Left lung (tissue), 10 donors: ENCODE measurements around the gene CUX1. TPM values are rescaled to one million over a fixed set of nuclear protein-coding genes. Genes with fewer than 3 reads are reported as not detected.

Source experiments
- ATAC-seq: fragments of 200-7000 bp; cut with Tn5 transposase; one replicate; pipeline ENCODE4 v1.9.1; 2020; ENCODE audit warnings: moderate library complexity
- DNase-seq, 4 donors: peaks; one replicate each; pipeline ENCODE4 v3.0.0-alpha.2; 2013 to 2020
- H3K27ac ChIP-seq, 2 donors: fragments of 200-600 bp; sonication (generic) in 1 of 2; one replicate each; pipeline versions ENCODE4 v1.5.0 to v1.8.0; 2020 to 2021
- H3K27me3 ChIP-seq, 2 donors: fragments of 200-600 bp; sonication (generic) in 1 of 2; one replicate each; pipeline versions ENCODE4 v1.5.0 to v1.8.0; 2020 to 2021
- H3K36me3 ChIP-seq, 2 donors: fragments of 200-600 bp; sonication (generic) in 1 of 2; one replicate each; pipeline versions ENCODE4 v1.5.0 to v1.8.0; 2020 to 2021
- H3K4me1 ChIP-seq, 2 donors: fragments of 200-600 bp; one replicate each; pipeline ENCODE4 v1.8.0; 2021
- H3K4me3 ChIP-seq, 2 donors: fragments of 200-600 bp; sonication (generic) in 1 of 2; one replicate each; pipeline versions ENCODE4 v1.5.0 to v1.8.0; 2020 to 2021; ENCODE audit warnings: mild to moderate bottlenecking in 1 of 2
- H3K9me3 ChIP-seq, 2 donors: fragments of 200-600 bp; sonication (generic) in 1 of 2; one replicate each; pipeline versions ENCODE4 v1.5.0 to v1.8.0; 2020 to 2021
- intact Hi-C, 2 donors: fragments of 100-400 bp; cut with DNase I; formaldehyde crosslinking; loops; one replicate each; pipeline versions ENCODE4 v1.11.2 to v1.14.2; 2022
- polyA plus RNA-seq, 6 donors: library from polyadenylated mRNA; unstranded; fragments of 120-200 nt; gene quantifications; one replicate each; pipeline ENCODE4 v1.2.1, GENCODE V29; 2013; ENCODE audit not compliant: insufficient read length in 6 of 6
- total RNA-seq, 2 donors: library from RNA; stranded (reverse); fragmentation: NEBNext Ultra II Directional; extraction: Animal tissue kit (Norgen Biotek cat#: 25700); gene quantifications; one replicate each; pipeline ENCODE4 v1.2.1, GENCODE V29; 2021
- TF ChIP-seq, protein P1 (sequence below), 2 donors: fragments of 200-600 bp; sonication (generic) in 1 of 2; IDR thresholded peaks; one replicate each; pipeline versions ENCODE4 v1.5.0 to v1.8.0; 2021; ENCODE audit warnings: antibody characterized with exemption in 2 of 2
- donor health status: DM: no; HTN: yes; CAD: no.
- donor health status: DM: no; HTN: no; CAD: no.

Gene CUX1
- total and polyA plus RNA-seq, 8 donors: 86.4 to 157 (median 96.4) TPM

DNA sequence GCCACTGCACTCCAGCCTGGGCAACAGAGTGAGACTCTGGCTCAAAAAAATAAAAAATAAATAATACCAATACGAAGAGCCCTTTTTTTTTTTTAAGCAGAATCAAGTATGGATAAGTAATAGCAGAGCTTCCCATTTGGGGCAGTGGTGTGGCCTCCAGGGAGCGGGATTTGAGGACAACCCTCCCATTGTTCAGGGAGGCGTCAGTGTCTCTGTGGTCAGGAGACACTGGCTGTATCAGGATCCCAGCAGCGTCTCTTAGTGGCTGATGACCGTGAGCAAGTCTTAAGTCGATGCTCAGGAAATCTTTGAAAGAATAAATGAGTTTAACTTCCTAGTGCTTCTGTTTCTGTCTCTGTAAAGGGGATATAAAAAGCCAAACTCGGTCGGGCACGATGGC, 444.0 kb downstream of the CUX1 start:
- DNase-seq (no peak), ATAC-seq (no peak)
- Histone ChIP-seq H3K4me3 (no peak overlapping the region), H3K27me3 (no peaks in the 10 kb centered on the region), H3K36me3 (no peaks in the 10 kb centered on the region), H3K27ac (no peak overlapping the region), H3K4me1 (no peaks in the 10 kb centered on the region), H3K9me3 (no peaks in the 10 kb centered on the region)
- TF ChIP-seq, protein P1, sequence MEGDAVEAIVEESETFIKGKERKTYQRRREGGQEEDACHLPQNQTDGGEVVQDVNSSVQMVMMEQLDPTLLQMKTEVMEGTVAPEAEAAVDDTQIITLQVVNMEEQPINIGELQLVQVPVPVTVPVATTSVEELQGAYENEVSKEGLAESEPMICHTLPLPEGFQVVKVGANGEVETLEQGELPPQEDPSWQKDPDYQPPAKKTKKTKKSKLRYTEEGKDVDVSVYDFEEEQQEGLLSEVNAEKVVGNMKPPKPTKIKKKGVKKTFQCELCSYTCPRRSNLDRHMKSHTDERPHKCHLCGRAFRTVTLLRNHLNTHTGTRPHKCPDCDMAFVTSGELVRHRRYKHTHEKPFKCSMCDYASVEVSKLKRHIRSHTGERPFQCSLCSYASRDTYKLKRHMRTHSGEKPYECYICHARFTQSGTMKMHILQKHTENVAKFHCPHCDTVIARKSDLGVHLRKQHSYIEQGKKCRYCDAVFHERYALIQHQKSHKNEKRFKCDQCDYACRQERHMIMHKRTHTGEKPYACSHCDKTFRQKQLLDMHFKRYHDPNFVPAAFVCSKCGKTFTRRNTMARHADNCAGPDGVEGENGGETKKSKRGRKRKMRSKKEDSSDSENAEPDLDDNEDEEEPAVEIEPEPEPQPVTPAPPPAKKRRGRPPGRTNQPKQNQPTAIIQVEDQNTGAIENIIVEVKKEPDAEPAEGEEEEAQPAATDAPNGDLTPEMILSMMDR (IDR thresholded peaks at IDR 0.05): no peak
- intact Hi-C loops: no loop called here

DNA sequence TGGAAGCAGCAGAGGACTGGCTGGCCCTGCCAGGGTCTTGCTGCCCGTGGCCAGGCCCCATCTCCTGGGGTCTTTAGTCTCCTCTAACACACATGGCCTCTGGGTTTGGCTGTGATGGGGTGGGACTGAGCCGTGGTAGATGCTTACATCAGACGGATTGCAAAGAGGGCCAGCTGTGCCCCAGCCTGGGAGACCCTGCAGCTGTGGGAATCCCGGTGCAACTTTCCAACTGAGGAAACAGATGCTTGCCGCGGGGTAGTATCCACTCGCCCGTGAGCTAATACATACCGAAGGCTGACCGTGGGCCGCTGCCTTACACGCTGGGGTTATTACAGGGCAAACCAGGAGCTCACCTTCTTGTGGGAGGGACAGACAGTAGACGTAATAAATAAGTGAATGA, 445.1 kb downstream of the CUX1 start:
- TF ChIP-seq, protein P1 (IDR thresholded peaks at IDR 0.05): no peak
- H3K27me3 ChIP-seq: no peaks in the 10 kb centered on the region
- no peak for ATAC-seq

DNA sequence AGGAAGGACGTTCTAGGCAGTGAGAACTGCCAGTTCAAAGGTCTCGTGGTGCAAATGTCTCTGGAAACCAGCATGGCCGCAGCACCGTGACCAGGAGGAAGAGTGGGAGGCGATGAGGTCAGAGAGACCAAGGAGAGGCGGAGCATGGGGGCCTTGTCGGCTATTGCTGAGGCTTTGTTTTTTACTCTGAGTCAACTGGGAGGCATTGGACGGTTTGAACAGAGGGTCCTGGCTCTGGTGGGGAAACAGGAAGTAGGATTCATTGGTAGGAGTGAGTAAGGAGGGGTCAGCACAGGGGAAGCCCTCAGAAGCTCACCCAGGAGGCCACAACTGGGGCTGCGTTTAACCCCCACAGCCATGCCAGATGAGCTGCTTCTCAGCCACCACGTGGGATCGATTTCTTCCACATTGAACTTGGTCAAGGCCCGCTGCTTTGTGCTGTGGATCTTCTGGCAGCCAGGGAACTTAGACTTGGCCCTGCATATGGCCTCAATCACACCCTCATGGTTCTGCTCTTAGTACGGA, 447.0 kb downstream of the CUX1 start:
- H3K27me3 ChIP-seq: no peaks in the 10 kb centered on the region
- ATAC-seq (no peak), DNase-seq (peak in 1 of 4 donors; percentile 14)
- H3K27ac ChIP-seq: no peak overlapping the region
- no peaks in the 10 kb centered on the region for H3K4me1 ChIP-seq
- no peak overlapping the region for H3K4me3 ChIP-seq
- intact Hi-C loops: no loop called here
- TF ChIP-seq, protein P1 (IDR thresholded peaks at IDR 0.05): no peak
- H3K9me3 ChIP-seq: no peaks in the 10 kb centered on the region
- H3K36me3 ChIP-seq: no peaks in the 10 kb centered on the region

More for the DNA sequence above, 445.1 kb downstream of the CUX1 start:
- no peaks in the 10 kb centered on the region for H3K4me1 ChIP-seq
- intact Hi-C loops: no loop called here
- no peak overlapping the region for H3K27ac ChIP-seq
- no peaks in the 10 kb centered on the region for H3K36me3 ChIP-seq
- no peaks in the 10 kb centered on the region for H3K9me3 ChIP-seq
- H3K4me3 ChIP-seq: no peak overlapping the region
- no peak for DNase-seq

DNA sequence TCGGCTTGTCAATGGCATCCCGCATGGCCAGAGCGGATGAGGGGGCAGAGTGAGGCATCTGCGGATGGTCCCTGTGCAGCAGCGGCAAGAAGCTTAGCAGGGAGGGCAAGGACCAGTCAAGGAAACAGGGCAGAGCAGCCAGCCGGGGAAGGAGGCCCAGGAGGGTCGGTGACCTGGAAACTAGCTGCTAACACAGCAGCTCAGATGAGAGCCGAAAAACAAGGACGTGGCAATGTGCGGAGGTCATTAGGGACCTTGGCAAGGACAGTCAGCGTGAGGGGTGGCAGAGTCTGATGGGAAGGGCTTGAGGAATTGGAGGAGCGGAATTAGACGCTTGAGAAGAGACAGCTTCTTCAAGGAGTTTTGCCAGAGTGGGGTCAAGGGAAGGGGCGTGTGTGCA, 449.1 kb downstream of the CUX1 start:
- Histone ChIP-seq H3K9me3 (no peaks in the 10 kb centered on the region), H3K4me1 (no peaks in the 10 kb centered on the region), H3K36me3 (no peaks in the 10 kb centered on the region), H3K4me3 (no peak overlapping the region), H3K27me3 (no peaks in the 10 kb centered on the region), H3K27ac (no peak overlapping the region)
- no peak for ATAC-seq
- TF ChIP-seq, protein P1 (IDR thresholded peaks at IDR 0.05): no peak
- DNase-seq: no peak
- intact Hi-C loops: no loop called here

DNA sequence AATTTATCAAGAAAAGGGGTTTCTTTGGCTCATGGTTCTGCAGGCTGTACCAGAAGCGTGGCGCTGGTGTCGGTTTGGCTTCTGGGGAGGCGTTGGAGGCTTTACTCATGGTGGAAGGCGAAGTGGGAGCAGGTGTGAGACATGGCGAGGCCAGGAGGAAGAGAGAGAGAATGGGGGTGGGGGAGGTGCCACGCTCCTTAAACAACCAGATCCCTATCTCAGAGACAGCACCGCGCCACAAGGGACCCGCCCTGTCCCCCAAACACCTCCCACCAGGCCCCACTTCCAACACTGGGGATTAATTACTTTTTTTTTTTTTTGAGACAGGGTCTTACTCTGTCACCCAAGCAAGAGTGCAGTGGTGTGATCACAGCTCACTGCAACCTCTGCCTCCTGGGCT, 451.2 kb downstream of the CUX1 start:
- no peak for ATAC-seq
- intact Hi-C loops: no loop called here
- Histone ChIP-seq H3K27me3 (no peaks in the 10 kb centered on the region), H3K36me3 (no peaks in the 10 kb centered on the region), H3K4me3 (no peak overlapping the region), H3K27ac (no peak overlapping the region), H3K4me1 (peaks cover 0 to 4% of the 10 kb centered on the region in 2 donors), H3K9me3 (no peaks in the 10 kb centered on the region)
- peak in 1 of 4 donors; percentile 43 for DNase-seq
- TF ChIP-seq, protein P1 (IDR thresholded peaks at IDR 0.05): no peak
